ENCODE measurements around the gene RHD.
"Not testable (repeated sequence)": the region's sequence is repeated elsewhere in the genome, so short reads cannot be mapped to it uniquely, and the experiment has no call there.

Gene RHD

GRCh38 chr1:25272238-25272637, at the start of gene RHD:
Gene RHD (plus strand): TSS chr1:25272509. CDS start chr1:25272548, 39 bp downstream.
- DNase-seq = not testable (repeated sequence)

- no peak for DNase-seq
Measured at GRCh38 chr1:25222606-25223005, 49.7 kb upstream of the RHD start.

- DNase-seq = no peak
Measured at GRCh38 chr1:25223471-25223870, 48.8 kb upstream of the RHD start.

- DNase-seq = peak; percentile 95
Measured at GRCh38 chr1:25232027-25232865, 40.1 kb upstream of the RHD start, which contains the start of gene SYF2. Gene SYF2 (minus strand): TSS chr1:25232502. CDS start chr1:25232467, 35 bp downstream.

DNA sequence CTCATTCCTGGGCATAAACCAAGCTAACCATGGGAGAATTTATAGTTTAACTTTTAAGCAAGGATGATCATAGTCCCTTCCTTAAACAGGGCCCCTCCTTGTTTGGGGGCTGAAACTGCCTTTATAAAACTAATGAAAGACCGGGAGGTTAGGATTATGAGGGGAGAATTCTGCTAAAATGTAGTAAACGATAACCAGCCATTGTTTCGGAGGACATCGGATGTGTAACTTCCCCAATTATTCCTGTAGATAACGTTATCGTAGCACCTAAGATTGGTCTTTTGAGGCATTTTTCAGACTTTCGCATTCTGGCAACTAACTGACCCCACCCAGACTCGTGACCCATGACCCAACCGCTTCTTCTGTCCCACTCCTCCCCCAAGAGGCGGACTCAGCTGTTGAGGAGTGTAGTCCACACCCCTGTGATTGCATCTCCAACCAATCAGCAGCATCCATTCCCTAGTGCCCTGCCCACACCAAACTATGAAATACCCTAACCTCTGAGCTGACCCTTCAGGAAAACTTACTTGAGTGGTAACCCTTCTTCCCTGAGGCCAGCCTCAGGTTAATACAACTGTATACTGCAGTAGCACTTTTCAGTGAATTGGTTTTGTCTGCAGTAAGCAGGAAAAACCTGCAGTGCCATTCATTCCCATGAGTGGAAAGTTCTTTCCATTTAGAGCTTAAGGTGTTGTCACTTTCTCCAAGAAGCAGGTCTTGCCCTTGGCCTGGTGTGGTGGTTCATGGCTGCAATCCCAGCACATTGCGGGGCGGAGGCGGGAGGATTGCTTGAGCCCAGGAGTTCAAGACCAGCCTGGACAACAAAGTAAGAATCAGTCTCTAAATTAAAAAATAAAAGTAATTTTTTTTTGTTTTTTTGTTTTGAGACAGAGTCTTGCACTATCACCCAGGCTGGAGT, 39.2 kb upstream of the RHD start:
- peak; percentile 72 for DNase-seq

DNA sequence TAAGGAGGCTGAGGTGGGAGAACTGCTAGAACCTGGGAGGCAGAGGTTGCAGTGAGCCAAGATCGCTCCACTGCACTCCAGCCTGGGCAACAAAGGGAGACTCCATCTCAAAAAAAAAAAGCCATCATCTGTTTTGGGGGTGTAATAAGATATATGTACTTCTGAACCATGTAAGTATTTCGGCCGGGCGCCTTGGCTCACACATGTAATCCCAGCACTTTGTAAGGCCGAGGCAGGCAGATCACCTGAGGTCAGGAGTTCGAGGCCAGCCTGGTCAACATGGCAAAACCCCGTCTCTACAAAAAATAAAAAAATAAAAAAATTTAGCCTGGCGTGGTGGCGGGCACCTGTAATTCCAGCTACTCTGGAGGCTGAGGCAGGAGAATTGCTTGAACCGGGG, 36.9 kb upstream of the RHD start:
- not testable (repeated sequence) for DNase-seq

GRCh38 chr1:25236261-25236660, 36.0 kb upstream of the RHD start:
- not testable (repeated sequence) for DNase-seq

DNA sequence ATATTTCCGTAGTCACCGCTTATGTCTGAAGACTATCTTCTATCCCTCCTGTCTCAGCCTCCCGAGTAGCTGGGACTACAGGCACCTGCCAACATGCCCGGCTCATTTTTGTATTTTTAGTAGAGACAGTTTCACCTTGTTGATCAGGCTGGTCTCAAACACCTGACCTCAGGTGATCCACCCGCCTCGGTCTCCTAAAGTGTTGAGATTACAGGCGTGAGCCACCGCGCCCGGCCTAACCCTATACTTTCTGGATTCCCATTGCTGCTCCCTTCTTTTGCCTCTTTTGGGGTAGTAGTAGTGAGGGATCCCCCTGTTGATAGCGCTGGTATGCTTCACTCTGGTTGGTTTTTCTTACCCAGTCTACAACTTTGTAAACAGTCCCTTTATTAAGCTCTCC, 34.3 kb upstream of the RHD start:
- DNase-seq = no peak

GRCh38 chr1:25239681-25240541, 32.4 kb upstream of the RHD start:
- peak; percentile 96 for DNase-seq

DNA sequence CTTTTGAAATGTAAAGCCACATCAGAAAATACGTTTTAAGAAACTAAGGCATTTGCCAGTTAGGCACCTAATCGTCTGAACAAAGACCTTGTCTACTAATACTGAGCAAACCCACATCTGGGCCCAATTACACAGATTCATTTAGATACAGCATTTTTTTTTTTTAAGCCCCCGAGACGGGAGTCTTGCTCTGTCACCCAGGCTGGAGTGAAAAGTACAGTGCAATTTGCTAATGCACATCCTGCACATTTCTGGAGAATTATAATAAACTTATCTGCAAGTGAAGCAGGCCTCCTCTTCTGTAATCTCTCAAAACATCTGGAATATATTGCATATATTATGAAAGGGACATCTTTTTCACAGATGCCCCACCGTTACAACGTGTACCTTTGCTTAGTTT, 28.4 kb upstream of the RHD start:
- DNase-seq = no peak

GRCh38 chr1:25245393-25245792, 26.9 kb upstream of the RHD start:
- no peak for DNase-seq

GRCh38 chr1:25245809-25246599, 26.3 kb upstream of the RHD start:
- DNase-seq = no peak

GRCh38 chr1:25246600-25247023, 25.7 kb upstream of the RHD start:
- no peak for DNase-seq

- DNase-seq = peak; percentile 99
Measured at GRCh38 chr1:25247024-25247828, 25.1 kb upstream of the RHD start, which contains the start of gene RSRP1. Gene RSRP1 (minus strand): TSS chr1:25247454. CDS start chr1:25246963, 491 bp downstream.

DNA sequence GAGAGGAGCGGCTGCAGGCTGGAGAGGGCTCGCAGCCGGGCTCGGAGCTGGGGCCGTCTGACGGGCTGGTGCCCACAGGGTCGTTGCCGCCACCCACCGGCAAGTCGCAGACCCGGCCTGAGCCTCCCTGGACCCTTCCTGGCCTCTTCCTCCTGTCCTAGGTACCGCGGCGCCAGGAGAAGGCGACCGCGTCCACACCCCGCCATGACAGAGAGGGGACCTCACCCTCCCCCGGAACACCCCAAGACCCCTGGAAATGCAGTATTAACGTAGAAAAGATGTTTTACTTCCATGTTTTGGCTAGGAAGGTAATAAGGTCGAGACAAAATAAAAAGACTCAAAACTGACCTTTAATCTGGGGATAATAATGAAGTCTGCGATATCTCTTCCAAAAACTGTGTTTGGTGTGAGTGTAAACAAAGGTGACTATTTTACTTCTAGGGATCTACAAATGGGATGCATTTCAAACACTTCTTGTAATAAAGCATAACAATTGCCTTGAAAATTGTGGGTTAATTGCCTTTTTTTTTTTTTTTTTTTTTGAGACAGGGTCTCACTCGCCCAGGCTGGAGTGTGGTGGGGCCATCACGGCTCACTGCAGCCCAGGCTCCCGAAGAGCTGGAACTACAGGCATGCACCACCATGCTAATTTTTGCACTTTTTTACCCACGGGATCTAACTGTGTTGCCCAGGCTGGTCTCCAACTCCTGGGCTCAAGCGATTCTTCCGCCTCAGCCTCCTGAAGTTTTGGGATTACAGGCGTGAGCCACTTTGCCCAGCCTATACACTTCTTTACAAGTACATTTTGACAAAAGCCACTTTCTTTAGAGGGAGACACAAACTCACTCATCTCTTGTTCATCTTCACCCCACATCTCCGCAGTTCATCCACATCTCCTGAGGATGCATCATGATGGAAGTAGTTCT, 24.2 kb upstream of the RHD start:
- no peak for DNase-seq

DNA sequence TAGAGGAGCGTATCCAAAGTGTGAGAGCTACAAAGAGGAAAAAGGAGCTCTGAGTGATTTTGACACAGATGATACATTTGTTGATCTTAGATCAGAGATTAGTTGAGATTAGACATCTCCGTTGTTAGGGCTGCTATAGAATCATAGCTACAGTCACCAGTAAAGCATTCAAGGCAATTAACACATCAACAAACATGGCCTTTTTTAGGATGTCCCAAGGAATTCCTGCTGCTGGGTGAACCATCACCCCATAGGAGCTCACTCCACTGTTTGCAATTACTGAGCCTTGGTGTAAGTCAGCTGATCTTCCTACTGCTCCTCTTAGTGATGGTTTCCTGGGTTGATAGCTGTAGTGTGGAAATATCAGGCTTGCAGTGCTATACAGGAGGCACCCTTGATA, 18.4 kb upstream of the RHD start:
- DNase-seq = no peak

GRCh38 chr1:25255706-25256577, 16.4 kb upstream of the RHD start:
- no peak for DNase-seq

GRCh38 chr1:25256578-25256965, 15.7 kb upstream of the RHD start:
- no peak for DNase-seq

DNA sequence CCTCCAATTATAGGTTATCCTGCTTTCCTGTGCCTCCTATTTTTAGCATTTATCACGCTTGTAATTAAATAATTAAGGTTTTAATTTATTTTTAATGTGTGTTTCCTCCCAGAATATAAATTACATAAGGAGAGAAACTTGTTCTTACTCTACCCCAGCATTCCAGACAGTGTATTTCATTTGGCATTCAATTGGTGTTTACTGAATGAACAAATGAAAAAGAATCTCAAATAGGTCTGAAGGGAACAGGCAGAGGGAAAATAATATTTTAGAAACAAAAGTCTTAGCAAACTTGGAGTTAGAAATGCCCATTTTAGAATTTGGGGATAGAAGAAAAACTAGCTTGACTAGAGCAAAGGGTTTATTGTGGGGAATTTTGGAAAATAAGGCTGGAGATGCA, 15.1 kb upstream of the RHD start:
- no peak for DNase-seq
